AG04449 (cell line): ENCODE measurements around the gene OR2B3.

Source experiments
- CTCF ChIA-PET: fragments of 350-600 bp; formaldehyde crosslinking; extraction: SDS; loops from one replicate; lab custom pipeline; 2021; ENCODE audit warnings: antibody characterized with exemption; lab: Yijun Ruan, JAX
- POLR2A ChIA-PET: fragments of 400-600, 350-600 bp; formaldehyde crosslinking; extraction: SDS; loops from one replicate; lab custom pipeline; 2020; ENCODE audit warnings: antibody characterized with exemption, inconsistent platforms; lab: Yijun Ruan, JAX
- DNase-seq: peaks from one replicate; pipeline ENCODE4 v3.0.0-alpha.2; 2010; ENCODE audit warnings: low read depth, low spot score
- H3K4me3 ChIP-seq: 2 replicates; pipeline ENCODE4 v1.5.1; 2011; ENCODE audit warnings: low read depth, mild to moderate bottlenecking, control low read depth, low read length
- TF ChIP-seq, protein P1 (sequence below): IDR thresholded peaks from one replicate; pipeline ENCODE4 v1.5.1; 2011; ENCODE audit warnings: mild to moderate bottlenecking, moderate library complexity, low read length, control low read depth, inconsistent platforms; ENCODE audit not compliant: insufficient read depth; ENCODE audit errors: missing control alignments

The OR2B3 gene

DNA sequence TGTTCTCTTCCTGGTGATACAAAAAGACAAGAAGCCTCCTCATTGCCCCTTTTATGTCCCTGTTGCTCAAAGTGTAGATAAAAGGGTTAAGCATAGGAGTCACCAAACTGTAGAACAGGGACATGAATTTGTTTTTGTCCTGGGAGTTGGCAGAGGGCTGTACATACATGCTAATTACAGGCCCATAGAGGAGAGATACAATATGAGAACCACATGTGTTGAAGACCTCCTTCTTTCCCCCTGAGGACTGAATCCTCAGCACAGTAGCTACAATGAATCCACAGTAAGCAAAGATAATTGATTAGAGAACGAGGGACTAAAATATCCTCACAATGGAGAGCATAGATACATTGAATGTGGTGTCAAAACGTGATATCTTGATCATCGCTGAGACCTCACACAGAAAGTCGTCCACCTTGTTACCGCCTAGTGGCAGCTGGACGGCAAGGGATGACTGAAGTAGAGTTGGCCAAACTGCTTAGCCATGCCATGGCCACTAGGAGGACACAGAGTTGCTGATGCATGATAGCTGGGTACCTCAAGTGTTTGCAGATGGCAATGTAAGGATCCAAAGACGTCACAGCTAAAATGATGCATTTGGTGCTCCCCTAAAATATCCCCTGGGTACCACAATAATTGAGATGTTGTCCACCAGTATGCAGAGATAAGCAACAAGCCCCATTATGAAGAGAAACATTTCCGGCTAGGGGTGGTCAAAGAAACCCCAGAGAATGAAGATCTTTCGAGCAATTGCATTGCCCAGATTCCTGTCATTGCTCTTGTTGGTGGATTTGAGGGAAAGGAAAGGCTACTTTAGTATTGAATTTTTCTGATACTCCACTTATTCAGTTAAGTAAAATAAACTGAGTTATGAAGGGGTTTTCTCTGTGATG is 15.0 kb downstream of the OR2B3 start:
- ChIA-PET CTCF (no interaction called here), POLR2A (no interaction called here)
- no peak for DNase-seq
- no peak overlapping the region for H3K4me3 ChIP-seq
- TF ChIP-seq, protein P1, sequence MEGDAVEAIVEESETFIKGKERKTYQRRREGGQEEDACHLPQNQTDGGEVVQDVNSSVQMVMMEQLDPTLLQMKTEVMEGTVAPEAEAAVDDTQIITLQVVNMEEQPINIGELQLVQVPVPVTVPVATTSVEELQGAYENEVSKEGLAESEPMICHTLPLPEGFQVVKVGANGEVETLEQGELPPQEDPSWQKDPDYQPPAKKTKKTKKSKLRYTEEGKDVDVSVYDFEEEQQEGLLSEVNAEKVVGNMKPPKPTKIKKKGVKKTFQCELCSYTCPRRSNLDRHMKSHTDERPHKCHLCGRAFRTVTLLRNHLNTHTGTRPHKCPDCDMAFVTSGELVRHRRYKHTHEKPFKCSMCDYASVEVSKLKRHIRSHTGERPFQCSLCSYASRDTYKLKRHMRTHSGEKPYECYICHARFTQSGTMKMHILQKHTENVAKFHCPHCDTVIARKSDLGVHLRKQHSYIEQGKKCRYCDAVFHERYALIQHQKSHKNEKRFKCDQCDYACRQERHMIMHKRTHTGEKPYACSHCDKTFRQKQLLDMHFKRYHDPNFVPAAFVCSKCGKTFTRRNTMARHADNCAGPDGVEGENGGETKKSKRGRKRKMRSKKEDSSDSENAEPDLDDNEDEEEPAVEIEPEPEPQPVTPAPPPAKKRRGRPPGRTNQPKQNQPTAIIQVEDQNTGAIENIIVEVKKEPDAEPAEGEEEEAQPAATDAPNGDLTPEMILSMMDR = peak; percentile 60

DNA sequence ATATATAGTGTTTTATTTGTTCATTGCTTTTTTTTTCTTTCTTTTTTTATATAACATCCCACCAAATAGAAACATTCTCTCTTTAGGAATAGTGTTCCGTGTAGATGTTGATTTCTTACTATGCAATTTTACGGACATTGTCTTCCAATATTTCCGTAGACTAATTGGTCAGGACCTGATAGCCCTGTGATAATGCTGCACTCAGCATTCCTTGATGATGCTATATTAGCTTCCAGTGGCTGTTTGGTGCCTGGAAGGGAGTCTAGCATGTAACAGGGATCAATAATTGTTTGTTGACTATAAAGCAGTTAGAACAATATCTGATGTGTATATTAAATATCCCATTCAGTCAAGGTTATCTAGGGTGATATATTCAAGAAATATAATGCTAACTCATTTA is 35.4 kb downstream of the OR2B3 start:
- POLR2A ChIA-PET = no interaction called here
- CTCF ChIA-PET = no interaction called here
- TF ChIP-seq, protein P1 = no peak
- DNase-seq = no peak
- H3K4me3 ChIP-seq = no peak overlapping the region

DNA sequence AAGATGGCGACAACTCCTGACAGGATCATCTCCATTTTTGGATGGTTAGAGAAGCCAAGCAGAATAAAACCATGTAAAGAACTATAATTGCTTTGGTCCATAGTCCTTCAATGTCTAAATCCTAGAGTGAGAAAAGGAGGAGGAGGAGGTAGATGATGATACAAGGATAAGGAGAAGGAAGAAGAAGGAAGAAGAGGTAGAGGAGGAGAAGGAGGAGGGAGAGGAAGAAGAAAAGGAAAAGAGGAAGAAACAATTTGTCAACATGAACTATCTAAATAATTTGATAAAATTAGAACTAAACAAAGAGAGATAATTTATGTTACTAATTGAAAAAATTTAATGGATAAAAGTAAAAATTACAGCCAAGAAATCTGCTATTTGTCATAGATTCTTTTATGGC is 42.0 kb downstream of the OR2B3 start, which contains the start of gene OR2W1:
TSS of gene OR2W1 (minus strand) at position 101 of the 400 bp plus-strand sequence. CDS start at position 101, 0 bp downstream.
- TF ChIP-seq, protein P1 = no peak
- no peak within 1 kb of the TSS for H3K4me3 ChIP-seq
- POLR2A ChIA-PET = no interaction called here
- CTCF ChIA-PET = no interaction called here
- DNase-seq = no peak
